Stomach (tissue), 4 donors: ENCODE measurements around the gene PARD3.

Experiments
- EP300 ChIP-seq: sonication (generic); formaldehyde crosslinking; IDR thresholded peaks from one replicate; pipeline ENCODE4 v1.6.1; 2017; ENCODE audit warnings: antibody characterized with exemption
- POLR2A ChIP-seq, 4 donors: fragments of 450-650 bp; IDR thresholded peaks; one replicate each; pipeline ENCODE4 v1.6.1; 2016; ENCODE audit warnings: antibody characterized with exemption in 4 of 4, control low read depth in 2 of 4, mild to moderate bottlenecking in 1 of 4, moderate library complexity in 1 of 4
- POLR2AphosphoS5 ChIP-seq, 3 donors: sonication (generic); formaldehyde crosslinking; IDR thresholded peaks; one replicate each; pipeline ENCODE4 v1.6.1; 2016; ENCODE audit warnings: antibody characterized with exemption in 3 of 3
- TF ChIP-seq, protein P1 (sequence below), 7 experiments: fragments of 450-650 bp in 4 of 7; fragments of 200-600 bp in 3 of 7; sonication (generic) in 3 of 7; IDR thresholded peaks; one replicate each; pipeline ENCODE4 v1.5.1; 2016 to 2019; ENCODE audit warnings: antibody characterized with exemption in 7 of 7, control low read depth in 2 of 7, mild to moderate bottlenecking in 1 of 7

GRCh38 chr10:34063592-34063991 is 751.5 kb downstream of the PARD3 start:
- no peak for TF ChIP-seq POLR2A (IDR thresholded peaks at IDR 0.05)
- TF ChIP-seq, protein P1, sequence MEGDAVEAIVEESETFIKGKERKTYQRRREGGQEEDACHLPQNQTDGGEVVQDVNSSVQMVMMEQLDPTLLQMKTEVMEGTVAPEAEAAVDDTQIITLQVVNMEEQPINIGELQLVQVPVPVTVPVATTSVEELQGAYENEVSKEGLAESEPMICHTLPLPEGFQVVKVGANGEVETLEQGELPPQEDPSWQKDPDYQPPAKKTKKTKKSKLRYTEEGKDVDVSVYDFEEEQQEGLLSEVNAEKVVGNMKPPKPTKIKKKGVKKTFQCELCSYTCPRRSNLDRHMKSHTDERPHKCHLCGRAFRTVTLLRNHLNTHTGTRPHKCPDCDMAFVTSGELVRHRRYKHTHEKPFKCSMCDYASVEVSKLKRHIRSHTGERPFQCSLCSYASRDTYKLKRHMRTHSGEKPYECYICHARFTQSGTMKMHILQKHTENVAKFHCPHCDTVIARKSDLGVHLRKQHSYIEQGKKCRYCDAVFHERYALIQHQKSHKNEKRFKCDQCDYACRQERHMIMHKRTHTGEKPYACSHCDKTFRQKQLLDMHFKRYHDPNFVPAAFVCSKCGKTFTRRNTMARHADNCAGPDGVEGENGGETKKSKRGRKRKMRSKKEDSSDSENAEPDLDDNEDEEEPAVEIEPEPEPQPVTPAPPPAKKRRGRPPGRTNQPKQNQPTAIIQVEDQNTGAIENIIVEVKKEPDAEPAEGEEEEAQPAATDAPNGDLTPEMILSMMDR (IDR thresholded peaks at IDR 0.05), result no peak
- TF ChIP-seq EP300, result no peak
- TF ChIP-seq POLR2AphosphoS5 (IDR thresholded peaks at IDR 0.05), result no peak
